ENCODE data around the gene CFAP46.

DNA sequence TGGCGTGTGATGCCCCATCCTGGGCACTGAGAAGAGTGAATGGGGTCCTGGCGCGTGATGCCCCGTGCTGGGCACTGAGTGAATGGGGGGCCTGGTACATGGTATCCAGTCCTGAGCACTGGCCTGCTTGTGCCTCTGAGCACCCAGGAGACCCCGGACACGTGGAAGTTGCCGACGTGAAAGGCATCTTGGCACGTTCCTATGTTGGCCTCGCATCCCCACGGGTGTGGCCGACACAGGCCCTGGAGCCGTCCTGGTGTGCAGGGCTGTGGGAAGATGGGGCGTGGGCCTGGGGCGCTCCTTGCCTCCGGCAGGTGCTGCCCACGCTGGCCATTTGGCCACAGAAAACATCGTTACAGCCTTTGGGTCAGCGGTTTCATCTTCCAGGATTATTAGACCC lies 35.5 kb downstream of the CFAP46 start:
- TF ChIP-seq L3MBTL2 (conservative IDR thresholded peaks at IDR 0.05) (no peak), ARNT (IDR thresholded peaks at IDR 0.05) (no peak), TARDBP (IDR thresholded peaks at IDR 0.05) (no peak), HDGF (IDR thresholded peaks at IDR 0.05; ENCODE audit: borderline replicate concordance) (no peak), FOXK2 (IDR thresholded peaks at IDR 0.05) (no peak), SUZ12 (IDR thresholded peaks at IDR 0.05) (no peak), FOXA1 (IDR thresholded peaks at IDR 0.05) (no peak), ZNF384 (IDR thresholded peaks at IDR 0.05) (no peak), CTBP1 (IDR thresholded peaks at IDR 0.05; ENCODE audit: borderline replicate concordance) (no peak)
